D721Med (cell line): Measurements from ENCODE around the gene PPBP.

ENCODE experiments used
- DNase-seq: peaks from one replicate; pipeline ENCODE4 v3.0.0; 2011; ENCODE audit warnings: low spot score; ENCODE audit not compliant: insufficient read length
- FAIRE-seq: peaks from 2 replicates; lab custom pipeline; 2011; peaks lifted over from hg19 to GRCh38; lab: Jason Lieb, UNC
- CTCF ChIP-seq: IDR thresholded peaks from 2 replicates; pipeline ENCODE4 v1.5.1; 2012; ENCODE audit warnings: mild to moderate bottlenecking, control low read depth; ENCODE audit not compliant: insufficient read depth; ENCODE audit errors: missing control alignments

Gene PPBP

DNA sequence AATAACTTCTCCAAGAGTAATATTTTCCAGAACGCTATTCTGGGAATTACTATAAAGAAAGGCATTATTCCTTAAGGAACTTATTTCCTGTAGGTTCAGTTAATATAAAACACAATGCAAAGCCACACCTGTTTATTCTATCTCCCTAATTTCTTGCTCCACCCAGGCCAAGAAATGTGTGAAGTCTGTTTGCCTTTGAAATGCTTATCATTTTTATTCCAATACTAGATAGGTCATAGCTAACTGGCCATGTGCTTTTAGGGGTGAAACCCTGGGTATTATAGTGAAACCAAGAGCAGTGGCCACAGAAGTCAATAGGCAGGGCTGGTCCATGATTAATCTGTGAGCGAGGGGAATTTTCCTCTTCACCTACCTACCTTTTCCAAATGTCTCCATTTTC, 35.7 kb upstream of the PPBP start:
- TF ChIP-seq CTCF, result no peak
- no peak for FAIRE-seq
- no peak for DNase-seq

GRCh38 chr4:74021601-74022000, 33.6 kb upstream of the PPBP start:
- no peak for FAIRE-seq
- DNase-seq, result no peak
- no peak for TF ChIP-seq CTCF

- no peak for FAIRE-seq
- TF ChIP-seq CTCF, result no peak
- no peak for DNase-seq
Measured at GRCh38 chr4:74018771-74019170, 30.8 kb upstream of the PPBP start.

DNA sequence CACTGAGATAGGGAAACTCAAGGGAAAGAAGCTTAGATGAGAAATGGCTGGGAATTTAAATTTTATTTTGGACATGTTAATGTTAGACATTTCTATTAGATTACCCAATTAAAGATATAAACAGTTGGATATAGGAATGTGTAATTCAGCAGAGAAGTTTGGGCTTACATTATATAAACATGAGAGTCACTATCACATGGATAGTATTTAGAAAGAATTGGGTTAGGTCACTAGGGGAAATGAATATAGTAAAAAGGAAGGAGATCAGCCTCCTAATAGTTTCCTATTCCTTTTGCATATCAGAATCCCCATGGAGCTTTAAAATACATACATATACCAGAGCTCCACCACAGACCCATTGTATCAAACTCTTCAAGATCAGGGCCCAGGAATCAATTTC, 30.1 kb upstream of the PPBP start:
- TF ChIP-seq CTCF, result no peak
- DNase-seq (no peak), FAIRE-seq (no peak)

GRCh38 chr4:74016068-74016467, 28.1 kb upstream of the PPBP start:
- FAIRE-seq, result no peak
- DNase-seq, result no peak
- no peak for TF ChIP-seq CTCF

DNA sequence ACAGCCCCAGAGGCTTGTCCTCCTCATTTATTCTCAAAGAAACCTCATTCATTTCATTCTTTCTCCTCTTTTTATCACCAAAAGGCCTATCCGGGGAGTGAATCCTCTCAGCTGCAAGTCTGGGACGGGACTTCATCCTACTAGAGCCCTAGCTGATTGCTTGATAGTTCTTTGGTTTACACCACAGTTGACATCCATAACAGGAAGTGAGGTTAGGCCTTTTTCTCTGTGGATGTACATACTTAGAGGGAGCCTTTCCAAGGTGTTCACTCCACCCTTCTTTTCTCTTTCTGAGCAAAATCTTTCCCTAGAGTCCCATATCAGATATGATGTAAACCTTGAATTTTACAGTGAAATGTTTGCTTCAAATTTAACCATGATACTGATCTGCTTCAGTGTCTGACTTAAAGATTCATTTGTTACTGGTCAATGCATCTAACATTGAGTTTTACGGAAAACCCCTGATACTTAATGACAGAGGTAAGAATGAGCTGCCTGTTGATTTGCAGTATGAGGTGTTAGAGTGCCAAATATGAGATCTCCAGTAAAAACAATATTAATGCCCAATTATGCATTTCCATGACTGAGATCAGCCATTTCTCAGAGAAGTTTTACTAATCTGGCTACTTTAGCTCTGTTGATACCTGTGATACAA, 27.3 kb upstream of the PPBP start:
- FAIRE-seq, result no peak
- no peak for DNase-seq
- no peak for TF ChIP-seq CTCF

DNA sequence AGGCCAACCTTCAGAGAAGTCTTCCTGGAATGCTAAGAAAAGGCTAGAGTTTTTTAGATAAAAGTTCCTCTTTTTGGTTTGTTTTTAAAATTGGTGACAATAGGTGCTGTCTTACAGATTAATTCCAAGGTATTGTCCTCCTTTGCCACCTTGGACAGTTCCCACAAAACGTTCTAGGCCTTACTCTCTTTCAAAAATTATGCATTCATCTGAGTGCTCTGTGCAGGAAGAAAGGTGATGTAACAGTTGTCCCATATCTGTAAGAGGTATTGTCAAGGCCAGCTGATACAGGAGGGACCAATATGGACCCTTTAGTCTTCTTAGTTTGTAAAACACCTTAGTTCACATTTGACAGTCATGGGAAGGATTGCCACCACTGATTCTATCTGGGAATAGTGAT, 26.3 kb upstream of the PPBP start:
- DNase-seq (no peak), FAIRE-seq (no peak)
- TF ChIP-seq CTCF, result no peak
